NT2/D1 (cell line): Measurements from ENCODE around the gene RIC1.
"Not testable (repeated sequence)": the region's sequence is repeated elsewhere in the genome, so short reads cannot be mapped to it uniquely, and the experiment has no call there.

Experiments used
- YY1 ChIP-seq: IDR thresholded peaks from 2 replicates; pipeline ENCODE4 v1.6.1; 2011; ENCODE audit not compliant: insufficient read length, insufficient read depth
- ZNF274 ChIP-seq: IDR thresholded peaks from 2 replicates; pipeline ENCODE4 v1.6.1; 2011; ENCODE audit warnings: mild to moderate bottlenecking, low read depth, low read length

DNA sequence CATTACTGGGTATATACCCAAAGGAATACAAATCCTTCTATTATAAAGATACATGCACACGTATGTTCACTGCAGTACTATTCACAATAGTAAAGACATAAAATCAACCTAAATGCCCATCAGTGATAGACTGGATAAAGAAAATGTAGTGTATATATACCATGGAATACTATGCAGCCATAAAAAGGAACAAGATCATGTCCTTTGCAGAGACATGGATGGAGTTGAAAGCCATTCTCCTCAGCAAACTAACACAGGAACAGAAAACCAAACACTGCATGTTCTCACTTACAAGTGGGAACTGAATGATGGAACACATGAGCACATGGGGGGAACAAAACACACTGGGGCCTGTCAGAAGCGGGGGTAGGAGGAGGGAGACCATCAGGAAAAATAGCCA, 47.2 kb upstream of the RIC1 start:
- not testable (repeated sequence) for TF ChIP-seq ZNF274, YY1
